Memory B cell (primary cell): ENCODE measurements around the gene TRIM3.
"Not testable (repeated sequence)": the region's sequence is repeated elsewhere in the genome, so short reads cannot be mapped to it uniquely, and the experiment has no call there.

Experiments used
- ATAC-seq: fragments of 150-1000 bp; cut with Tn5 transposase; 2 replicates; pipeline ENCODE4 v1.10.0; 2021; ENCODE audit warnings: low read depth, mild to moderate bottlenecking, moderate library complexity
- DNase-seq, 2 donors: peaks; one replicate each; pipeline ENCODE4 v3.0.0; 2022; ENCODE audit warnings: low spot score in 2 of 2
- H3K27ac Mint-ChIP-seq: one replicate; pipeline ENCODE4 v1.8.0; 2022; ENCODE audit warnings: mild to moderate bottlenecking, moderate library complexity, mixed read lengths
- H3K27me3 Mint-ChIP-seq: one replicate; pipeline ENCODE4 v1.8.0; 2022; ENCODE audit warnings: mixed read lengths
- H3K36me3 Mint-ChIP-seq: one replicate; pipeline ENCODE4 v1.8.0; 2022; ENCODE audit warnings: mild to moderate bottlenecking, mixed read lengths
- H3K4me1 Mint-ChIP-seq: one replicate; pipeline ENCODE4 v1.8.0; 2022; ENCODE audit warnings: mixed read lengths
- H3K4me3 Mint-ChIP-seq: one replicate; pipeline ENCODE4 v1.8.0; 2022; ENCODE audit warnings: mild to moderate bottlenecking, moderate library complexity, mixed read lengths
- H3K9me3 Mint-ChIP-seq: one replicate; pipeline ENCODE4 v1.8.0; 2022; ENCODE audit warnings: mixed read lengths

Gene TRIM3

GRCh38 chr11:6473451-6474412, at the start of gene TRIM3:
Gene TRIM3 (minus strand): TSS chr11:6473941. CDS start chr11:6465695, 8,246 bp downstream.
- no peaks in the 10 kb centered on the region for H3K9me3 Mint-ChIP-seq
- peaks cover 5% of the 10 kb centered on the region for H3K36me3 Mint-ChIP-seq
- H3K27me3 Mint-ChIP-seq: no peaks in the 10 kb centered on the region
- H3K4me1 Mint-ChIP-seq: peaks cover 6% of the 10 kb centered on the region
- DNase-seq: peak; percentile 42 to 50
- peak within 1 kb of the TSS; percentile 89 for H3K4me3 Mint-ChIP-seq
- peak within 1 kb of the TSS; percentile 83 for H3K27ac Mint-ChIP-seq
- ATAC-seq: peak; percentile 83

GRCh38 chr11:6523253-6523652, 49.5 kb upstream of the TRIM3 start:
- Mint-ChIP-seq H3K4me3 (no peak overlapping the region), H3K4me1 (peaks cover 8% of the 10 kb centered on the region), H3K27ac (no peak overlapping the region)

GRCh38 chr11:6521946-6522345, 48.2 kb upstream of the TRIM3 start:
- H3K27me3 Mint-ChIP-seq, DNase-seq, H3K9me3 Mint-ChIP-seq, H3K4me3 Mint-ChIP-seq, H3K27ac Mint-ChIP-seq, H3K4me1 Mint-ChIP-seq, ATAC-seq: not testable (repeated sequence)
- H3K36me3 Mint-ChIP-seq: peaks cover 26% of the 10 kb centered on the region

More at GRCh38 chr11:6523253-6523652, 49.5 kb upstream of the TRIM3 start:
- Mint-ChIP-seq H3K27me3 (no peaks in the 10 kb centered on the region), H3K36me3 (peaks cover 24% of the 10 kb centered on the region), H3K9me3 (no peaks in the 10 kb centered on the region)
- no peak for ATAC-seq
- no peak for DNase-seq

DNA sequence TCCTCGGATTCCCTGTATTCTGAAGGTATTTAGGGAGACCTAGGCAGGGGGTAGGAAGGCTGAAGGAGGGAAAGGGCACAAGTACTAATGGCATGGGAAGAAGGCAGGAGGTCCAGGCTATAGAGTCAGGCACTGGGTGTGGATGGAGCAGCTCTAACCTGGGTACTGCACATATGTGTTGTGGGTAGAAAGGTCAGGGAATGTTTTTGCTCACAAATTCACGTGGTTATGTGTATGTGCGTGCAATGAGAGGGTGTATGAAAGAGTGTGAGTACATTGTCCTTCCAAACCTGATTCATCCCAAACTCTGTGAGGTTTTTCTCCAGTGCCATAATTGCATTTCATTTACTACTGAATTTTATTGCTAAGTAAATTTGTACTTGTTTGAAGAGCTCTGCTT, 46.5 kb upstream of the TRIM3 start:
- no peak for ATAC-seq
- Mint-ChIP-seq H3K27ac (no peak overlapping the region), H3K27me3 (no peaks in the 10 kb centered on the region), H3K9me3 (peaks cover 3% of the 10 kb centered on the region), H3K4me1 (no peaks in the 10 kb centered on the region), H3K36me3 (peaks cover 37% of the 10 kb centered on the region), H3K4me3 (no peak overlapping the region)
- no peak for DNase-seq

DNA sequence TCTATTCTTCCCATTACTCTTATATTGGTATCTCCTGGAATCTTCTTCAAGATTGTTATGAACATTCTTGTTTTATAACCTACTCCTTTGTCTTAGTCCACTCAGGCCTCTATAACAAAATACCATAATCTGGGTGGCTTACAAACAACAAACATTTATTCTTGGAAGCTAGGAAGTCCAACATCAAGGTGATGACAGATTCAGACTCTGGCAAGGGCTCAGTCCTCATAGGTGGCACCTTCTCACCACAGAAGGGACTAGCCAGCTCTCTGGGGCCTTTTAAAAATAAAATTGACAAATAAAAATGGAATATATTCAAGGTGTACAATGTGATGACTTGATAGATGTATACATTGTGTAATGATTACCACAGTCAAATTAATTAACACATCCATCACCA, 43.1 kb upstream of the TRIM3 start:
- no peak overlapping the region for H3K27ac Mint-ChIP-seq
- H3K36me3 Mint-ChIP-seq: peaks cover 43% of the 10 kb centered on the region
- H3K4me3 Mint-ChIP-seq: no peak overlapping the region
- H3K27me3 Mint-ChIP-seq: no peaks in the 10 kb centered on the region
- DNase-seq (no peak), ATAC-seq (no peak)
- peaks cover 3% of the 10 kb centered on the region for H3K9me3 Mint-ChIP-seq
- H3K4me1 Mint-ChIP-seq: no peaks in the 10 kb centered on the region

DNA sequence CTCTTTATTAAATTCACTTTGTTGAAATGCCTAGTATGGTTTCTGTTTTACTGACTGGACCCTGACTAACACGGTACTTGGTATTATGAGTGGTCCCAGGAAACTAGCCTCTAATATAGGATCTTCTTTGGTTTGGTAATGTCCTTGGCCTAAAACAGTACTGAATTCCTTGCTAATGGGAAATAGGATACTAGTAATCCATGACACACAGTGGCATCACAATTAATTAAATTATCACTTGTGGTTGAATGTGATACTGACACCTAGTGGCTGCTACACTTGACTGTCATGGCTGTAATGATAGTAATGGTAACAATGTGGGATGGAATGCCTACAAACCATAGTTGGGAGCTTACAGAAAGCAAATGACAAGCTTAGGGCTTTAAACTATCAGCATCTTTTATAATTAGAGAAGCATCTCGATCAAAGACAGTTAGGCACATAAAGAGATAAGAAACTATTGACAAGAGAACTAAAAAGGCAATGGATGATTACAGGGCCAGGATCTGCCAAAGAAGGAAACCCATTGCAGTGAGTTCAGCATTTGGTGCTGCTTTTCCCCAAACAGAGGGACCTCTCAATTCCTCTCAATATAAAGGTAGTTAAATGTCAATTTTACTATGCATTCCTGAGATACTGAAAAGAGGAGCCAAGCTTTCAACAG, 32.0 kb upstream of the TRIM3 start:
- peak in 1 of 2 donors; percentile 23 for DNase-seq
- Mint-ChIP-seq H3K9me3 (no peaks in the 10 kb centered on the region), H3K36me3 (peaks cover 18% of the 10 kb centered on the region), H3K27me3 (no peaks in the 10 kb centered on the region), H3K27ac (peak overlapping the region; percentile 69), H3K4me1 (peaks cover 6% of the 10 kb centered on the region), H3K4me3 (no peak overlapping the region)
- peak; percentile 55 for ATAC-seq

GRCh38 chr11:6504166-6504565, 30.4 kb upstream of the TRIM3 start:
- no peaks in the 10 kb centered on the region for H3K27me3 Mint-ChIP-seq
- no peaks in the 10 kb centered on the region for H3K9me3 Mint-ChIP-seq
- DNase-seq (no peak), ATAC-seq (no peak)
- H3K36me3 Mint-ChIP-seq: peaks cover 18% of the 10 kb centered on the region
- H3K4me1 Mint-ChIP-seq: peaks cover 6% of the 10 kb centered on the region
- H3K27ac Mint-ChIP-seq: no peak overlapping the region
- no peak overlapping the region for H3K4me3 Mint-ChIP-seq

DNA sequence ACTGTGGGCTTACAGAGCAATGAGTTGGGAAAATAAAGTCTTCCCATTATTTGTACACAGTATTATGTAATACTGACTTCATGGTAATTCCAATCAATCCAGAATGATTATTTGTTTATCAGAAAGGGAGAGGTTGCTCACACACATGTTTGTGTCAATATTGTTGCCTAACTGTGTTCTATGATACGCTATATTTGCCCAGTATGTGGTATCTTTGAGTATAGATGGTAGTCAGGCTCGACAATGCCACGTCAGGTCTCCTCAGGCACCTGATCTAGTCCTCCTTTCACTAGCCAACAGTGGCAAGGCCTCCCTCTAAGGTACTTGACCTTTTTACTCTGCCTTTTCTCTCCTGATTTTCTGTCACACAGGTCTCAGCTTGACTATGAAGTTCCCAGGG, 28.6 kb upstream of the TRIM3 start:
- H3K27ac Mint-ChIP-seq: peak overlapping the region; percentile 26
- H3K27me3 Mint-ChIP-seq: no peaks in the 10 kb centered on the region
- peaks cover 20% of the 10 kb centered on the region for H3K36me3 Mint-ChIP-seq
- peaks cover 6% of the 10 kb centered on the region for H3K4me1 Mint-ChIP-seq
- ATAC-seq (no peak), DNase-seq (no peak)
- H3K4me3 Mint-ChIP-seq: no peak overlapping the region
- no peaks in the 10 kb centered on the region for H3K9me3 Mint-ChIP-seq

DNA sequence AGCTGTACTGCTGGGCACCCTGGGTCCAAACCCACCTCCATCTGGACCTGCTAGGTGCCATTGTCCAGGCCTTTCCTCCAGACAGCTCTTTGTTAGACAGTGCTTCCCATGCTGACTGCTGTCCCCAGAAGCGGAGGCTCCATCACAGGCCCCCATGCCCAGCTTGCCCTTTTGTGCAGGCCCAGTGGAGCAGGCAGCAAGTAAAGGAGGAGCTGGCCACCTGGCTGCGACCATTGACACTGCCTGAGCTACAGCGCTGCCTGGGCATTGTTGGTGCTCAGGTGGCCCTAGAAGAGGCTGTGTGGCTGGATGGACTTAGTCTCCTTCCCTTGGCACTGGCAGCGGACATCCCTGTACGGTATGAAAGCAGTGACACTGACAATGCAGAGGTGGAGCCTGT, 24.8 kb upstream of the TRIM3 start:
- no peaks in the 10 kb centered on the region for H3K27me3 Mint-ChIP-seq
- H3K4me1 Mint-ChIP-seq: peaks cover 18% of the 10 kb centered on the region
- ATAC-seq: no peak
- no peaks in the 10 kb centered on the region for H3K9me3 Mint-ChIP-seq
- H3K27ac Mint-ChIP-seq: no peak overlapping the region
- no peak overlapping the region for H3K4me3 Mint-ChIP-seq
- H3K36me3 Mint-ChIP-seq: peaks cover 26% of the 10 kb centered on the region
- no peak for DNase-seq

DNA sequence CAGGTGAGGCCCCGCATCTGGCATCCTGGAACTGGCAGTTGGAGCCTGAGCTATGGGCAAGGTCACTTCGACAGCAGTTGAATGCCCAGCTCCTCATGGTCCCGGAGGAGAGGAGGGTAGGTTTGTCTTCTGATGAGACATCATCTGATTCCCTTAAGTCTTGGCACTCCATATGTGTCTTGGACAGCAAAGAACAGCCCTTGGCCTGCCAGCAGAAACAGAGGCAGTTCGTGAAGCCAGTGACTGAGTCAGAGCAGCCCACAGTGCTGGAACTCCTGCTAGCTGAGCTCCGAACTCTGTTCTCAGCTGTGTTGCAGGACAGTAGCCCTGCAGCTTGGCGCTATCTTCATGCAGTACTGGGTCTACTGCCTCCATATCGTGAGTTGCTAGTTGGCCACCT, 24.4 kb upstream of the TRIM3 start:
- Mint-ChIP-seq H3K4me1 (peaks cover 20% of the 10 kb centered on the region), H3K27ac (no peak overlapping the region), H3K9me3 (no peaks in the 10 kb centered on the region), H3K27me3 (no peaks in the 10 kb centered on the region), H3K36me3 (peaks cover 24% of the 10 kb centered on the region), H3K4me3 (no peak overlapping the region)
- ATAC-seq (no peak), DNase-seq (no peak)

DNA sequence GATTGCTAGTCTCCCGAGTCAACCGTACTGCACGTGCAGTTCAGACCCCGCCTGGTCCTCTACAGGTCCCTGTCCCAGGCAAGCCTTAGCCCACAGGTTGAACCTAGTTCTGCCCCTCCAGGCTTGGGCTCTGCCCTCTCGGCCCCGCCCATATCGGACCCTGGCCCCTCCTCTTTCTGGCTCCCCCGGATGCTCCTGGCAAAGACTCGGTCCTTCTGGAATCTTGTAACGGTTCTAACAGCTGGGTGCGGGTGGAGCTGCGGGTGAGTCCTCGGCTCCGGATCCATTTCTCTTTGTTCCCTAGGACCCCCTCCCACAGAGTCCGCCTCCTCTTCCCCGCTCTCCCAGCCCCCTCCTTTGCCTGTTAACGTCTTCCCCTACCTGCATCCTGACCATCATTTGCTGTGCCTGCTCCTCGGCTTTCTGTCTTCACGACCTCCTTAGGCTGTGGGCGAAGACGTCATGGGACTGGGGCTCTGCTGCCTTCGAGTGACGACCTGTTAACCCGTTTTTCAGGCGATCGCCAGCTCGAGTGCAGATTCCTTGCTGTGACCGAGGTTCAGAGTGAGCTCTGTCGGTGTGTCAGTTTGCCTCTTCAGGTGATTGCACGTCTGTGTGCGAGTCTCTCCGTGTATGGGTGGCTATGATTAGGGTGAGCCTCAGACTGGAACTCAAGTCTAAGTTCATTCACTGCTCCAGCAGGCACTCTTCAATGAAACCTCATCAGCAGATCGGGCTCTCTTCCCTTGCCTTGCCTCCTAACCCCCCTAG, 23.5 kb upstream of the TRIM3 start, which contains the start of gene DNHD1:
Gene DNHD1 (plus strand): TSS at position 212 of the 771 bp plus-strand sequence. CDS start 936 bp downstream, outside the sequence.
- Mint-ChIP-seq H3K27me3 (no peaks in the 10 kb centered on the region), H3K36me3 (peaks cover 22% of the 10 kb centered on the region), H3K9me3 (no peaks in the 10 kb centered on the region), H3K4me1 (peaks cover 22% of the 10 kb centered on the region), H3K4me3 (no peak within 1 kb of the TSS), H3K27ac (peak within 1 kb of the TSS; percentile 39)
- no peak for ATAC-seq
- no peak for DNase-seq

DNA sequence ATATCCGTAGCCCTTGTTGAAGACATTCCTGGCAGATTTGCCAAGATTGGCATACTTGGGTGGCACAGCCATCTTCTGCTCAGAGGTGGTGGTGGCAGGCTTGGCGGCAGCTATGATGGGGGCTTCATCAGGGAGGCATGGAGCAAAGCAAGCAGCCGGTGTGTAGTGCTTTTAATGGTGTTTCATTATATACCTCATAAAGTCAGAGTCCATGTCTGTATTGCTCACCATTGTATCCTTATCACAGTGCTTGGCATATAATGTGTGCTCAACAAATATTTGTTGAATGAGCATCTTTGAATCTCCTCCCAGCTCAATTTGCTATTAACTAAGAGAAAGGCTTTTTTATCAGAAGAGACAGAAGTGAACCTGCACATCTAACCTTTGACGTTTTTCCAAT, 15.6 kb upstream of the TRIM3 start:
- no peak overlapping the region for H3K27ac Mint-ChIP-seq
- peaks cover 9% of the 10 kb centered on the region for H3K36me3 Mint-ChIP-seq
- H3K4me3 Mint-ChIP-seq: no peak overlapping the region

DNA sequence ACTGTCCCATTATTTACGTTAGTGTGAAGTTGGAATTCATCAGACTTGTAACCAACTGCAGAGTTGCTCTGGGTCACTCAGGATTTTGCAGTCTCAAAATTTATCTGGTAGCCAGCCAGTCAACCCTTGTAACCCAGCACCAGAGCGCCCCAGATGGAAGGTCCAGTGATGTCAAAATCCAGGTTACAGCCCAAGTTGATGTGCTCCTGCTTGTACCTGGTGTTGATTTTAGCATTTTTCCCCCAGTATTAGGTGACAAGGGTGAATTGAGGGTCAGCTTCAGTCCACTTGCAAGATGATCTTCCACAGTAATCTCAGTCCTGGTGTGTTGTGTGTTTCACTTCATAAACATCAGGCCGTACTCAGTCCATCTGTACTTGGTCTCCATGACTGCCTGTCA, 15.1 kb upstream of the TRIM3 start:
- H3K9me3 Mint-ChIP-seq: no peaks in the 10 kb centered on the region
- no peak overlapping the region for H3K27ac Mint-ChIP-seq
- DNase-seq (no peak), ATAC-seq (no peak)
- peaks cover 7% of the 10 kb centered on the region for H3K4me1 Mint-ChIP-seq
- peaks cover 9% of the 10 kb centered on the region for H3K36me3 Mint-ChIP-seq
- no peak overlapping the region for H3K4me3 Mint-ChIP-seq
- H3K27me3 Mint-ChIP-seq: no peaks in the 10 kb centered on the region

More for the DNA sequence above, 15.6 kb upstream of the TRIM3 start:
- H3K27me3 Mint-ChIP-seq: no peaks in the 10 kb centered on the region
- ATAC-seq (no peak), DNase-seq (no peak)
- H3K4me1 Mint-ChIP-seq: peaks cover 11% of the 10 kb centered on the region
- H3K9me3 Mint-ChIP-seq: no peaks in the 10 kb centered on the region

DNA sequence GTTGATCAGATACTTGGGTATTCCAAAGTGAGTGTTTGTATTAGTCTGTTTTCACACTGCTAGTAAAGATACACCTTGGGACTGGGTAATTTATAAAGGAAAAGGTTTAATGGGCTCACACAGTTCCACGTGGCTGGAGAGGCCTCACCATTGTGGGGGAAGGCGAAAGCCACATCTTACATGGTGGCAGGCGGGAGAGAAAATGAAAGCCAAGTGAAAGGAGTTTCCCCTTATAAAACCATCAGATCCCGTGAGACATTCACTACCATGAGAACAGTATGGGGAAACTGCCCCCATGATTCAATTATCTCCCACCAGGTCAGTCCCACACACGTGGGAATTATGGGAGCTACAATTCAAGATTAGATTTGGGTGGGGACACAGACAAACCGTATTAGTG, 14.6 kb upstream of the TRIM3 start:
- ATAC-seq: no peak
- DNase-seq: no peak
- Mint-ChIP-seq H3K36me3 (peaks cover 11% of the 10 kb centered on the region), H3K4me1 (peaks cover 7% of the 10 kb centered on the region), H3K27ac (peak overlapping the region; percentile 49), H3K9me3 (no peaks in the 10 kb centered on the region), H3K4me3 (no peak overlapping the region), H3K27me3 (no peaks in the 10 kb centered on the region)
